Mesendoderm (in vitro differentiated cells): ENCODE measurements around the gene TNFAIP3.

Source experiments
- DNase-seq: peaks from one replicate; pipeline ENCODE4 v3.0.0; 2013
- H2AK5ac ChIP-seq: 2 replicates; pipeline ENCODE4 v1.6.1; 2013; ENCODE audit warnings: low read length, inconsistent platforms
- H2BK120ac ChIP-seq: 2 replicates; pipeline ENCODE4 v1.6.1; 2013; ENCODE audit warnings: low read depth, mild to moderate bottlenecking, low read length, moderate library complexity, mixed read lengths
- H2BK15ac ChIP-seq: replicated peaks from 2 replicates; pipeline ENCODE4 v1.6.1; 2013; ENCODE audit warnings: low read depth, mild to moderate bottlenecking, moderate library complexity
- H2BK5ac ChIP-seq: 2 replicates; pipeline ENCODE4 v1.6.1; 2013; ENCODE audit warnings: low read length, inconsistent platforms
- H3K18ac ChIP-seq: 2 replicates; pipeline ENCODE4 v1.6.1; 2013; ENCODE audit warnings: mild to moderate bottlenecking, low read length, mixed read lengths
- H3K23ac ChIP-seq: one replicate; pipeline ENCODE4 v1.6.1; 2013; ENCODE audit warnings: low read length
- H3K27ac ChIP-seq: 2 replicates; pipeline ENCODE4 v1.5.1; 2013; ENCODE audit warnings: low read depth, mild to moderate bottlenecking, inconsistent platforms, low read length, moderate library complexity
- H3K27me3 ChIP-seq: 2 replicates; pipeline ENCODE4 v1.6.1; 2013; ENCODE audit warnings: low read length, control low read depth, mild to moderate bottlenecking, inconsistent platforms; ENCODE audit not compliant: insufficient read depth, poor library complexity
- H3K36me3 ChIP-seq: 2 replicates; pipeline ENCODE4 v1.6.1; 2013; ENCODE audit warnings: low read length, inconsistent platforms; ENCODE audit not compliant: control insufficient read depth, insufficient read depth
- H3K4ac ChIP-seq: one replicate; pipeline ENCODE4 v1.6.1; 2013; ENCODE audit warnings: low read depth, mild to moderate bottlenecking, low read length, moderate library complexity
- H3K4me1 ChIP-seq: 2 replicates; pipeline ENCODE4 v1.6.1; 2013; ENCODE audit warnings: low read depth, low read length, inconsistent platforms; ENCODE audit not compliant: control insufficient read depth
- H3K4me2 ChIP-seq: 2 replicates; pipeline ENCODE4 v1.6.1; 2013; ENCODE audit warnings: low read length
- H3K4me3 ChIP-seq: 2 replicates; pipeline ENCODE4 v1.5.1; 2013; ENCODE audit warnings: mild to moderate bottlenecking, low read length
- H3K56ac ChIP-seq: one replicate; pipeline ENCODE4 v1.6.1; 2013; ENCODE audit warnings: low read length
- H3K79me1 ChIP-seq: 2 replicates; pipeline ENCODE4 v1.6.1; 2013; ENCODE audit warnings: low read length, inconsistent platforms
- H3K79me2 ChIP-seq: 2 replicates; pipeline ENCODE4 v1.6.1; 2013; ENCODE audit warnings: mild to moderate bottlenecking, low read length; ENCODE audit not compliant: control insufficient read depth, insufficient read depth
- H3K9ac ChIP-seq: 2 replicates; pipeline ENCODE4 v1.6.1; 2013; ENCODE audit warnings: low read length, inconsistent platforms
- H4K5ac ChIP-seq: one replicate; pipeline ENCODE4 v1.6.1; 2013; ENCODE audit warnings: low read length
- H4K8ac ChIP-seq: one replicate; pipeline ENCODE4 v1.6.1; 2013; ENCODE audit warnings: low read depth, mild to moderate bottlenecking, control low read depth, low read length, moderate library complexity
- WGBS: extraction: QIAGEN DNeasy Blood & Tissue Kit; methylation state at CpG from one replicate; pipeline ENCODE4 v1.1.7; 2013; ENCODE audit warnings: low lambda C conversion rate, missing lambda C conversion rate; ENCODE audit not compliant: insufficient coverage; ENCODE audit errors: extremely low coverage; 5-methylcytosine and 5-hydroxymethylcytosine counted together

The TNFAIP3 gene

GRCh38 chr6:137823826-137824555, 43.1 kb upstream of the TNFAIP3 start:
- WGBS, result no CpG with 5 or more reads among the region's 11 CpGs
- peak; percentile 95 for DNase-seq
- no peak overlapping the region for H3K27ac ChIP-seq

DNA sequence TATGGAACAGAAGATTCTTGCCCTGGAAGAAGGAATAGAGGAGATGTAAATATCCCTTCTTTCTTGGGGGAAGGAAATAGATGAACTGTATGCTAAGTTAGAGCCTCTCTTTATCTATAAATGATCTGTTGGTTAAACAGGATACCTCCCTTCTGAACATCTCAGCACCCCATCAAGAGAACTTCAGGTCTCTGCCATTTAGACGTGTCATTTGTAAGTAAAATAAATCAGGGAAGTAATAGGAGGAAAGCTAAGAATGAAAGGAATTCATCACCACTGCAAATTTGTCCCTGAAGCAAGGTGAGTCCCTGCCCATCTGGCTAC, 42.5 kb upstream of the TNFAIP3 start:
- Histone ChIP-seq H3K56ac (no peak overlapping the region), H3K9ac (no peak overlapping the region), H3K79me2 (no peaks in the 10 kb centered on the region), H3K23ac (no peak overlapping the region), H3K18ac (no peak overlapping the region), H2BK5ac (no peak overlapping the region), H3K4me3 (no peak overlapping the region), H3K27me3 (no peaks in the 10 kb centered on the region), H3K79me1 (no peaks in the 10 kb centered on the region), H3K4ac (no peak overlapping the region), H3K27ac (no peak overlapping the region), H4K5ac (no peak overlapping the region), H3K36me3 (no peaks in the 10 kb centered on the region), H2AK5ac (no peak overlapping the region), H3K4me2 (no peak overlapping the region), H4K8ac (no peak overlapping the region), H3K4me1 (peaks cover 6% of the 10 kb centered on the region), H2BK15ac (no peak overlapping the region), H2BK120ac (no peak overlapping the region)
- no CpG with 5 or more reads among the region's 1 CpG for WGBS
- DNase-seq, result no peak

More at GRCh38 chr6:137823826-137824555, 43.1 kb upstream of the TNFAIP3 start:
- Histone ChIP-seq H3K79me2 (no peaks in the 10 kb centered on the region), H3K36me3 (no peaks in the 10 kb centered on the region), H2AK5ac (no peak overlapping the region), H3K4me1 (peaks cover 6% of the 10 kb centered on the region), H4K5ac (no peak overlapping the region), H3K23ac (no peak overlapping the region), H3K4me2 (no peak overlapping the region), H3K4me3 (no peak overlapping the region), H3K18ac (no peak overlapping the region), H4K8ac (no peak overlapping the region), H3K4ac (no peak overlapping the region), H3K56ac (no peak overlapping the region), H3K9ac (no peak overlapping the region), H2BK5ac (no peak overlapping the region), H2BK15ac (no peak overlapping the region), H3K27me3 (no peaks in the 10 kb centered on the region), H3K79me1 (no peaks in the 10 kb centered on the region), H2BK120ac (no peak overlapping the region)

DNA sequence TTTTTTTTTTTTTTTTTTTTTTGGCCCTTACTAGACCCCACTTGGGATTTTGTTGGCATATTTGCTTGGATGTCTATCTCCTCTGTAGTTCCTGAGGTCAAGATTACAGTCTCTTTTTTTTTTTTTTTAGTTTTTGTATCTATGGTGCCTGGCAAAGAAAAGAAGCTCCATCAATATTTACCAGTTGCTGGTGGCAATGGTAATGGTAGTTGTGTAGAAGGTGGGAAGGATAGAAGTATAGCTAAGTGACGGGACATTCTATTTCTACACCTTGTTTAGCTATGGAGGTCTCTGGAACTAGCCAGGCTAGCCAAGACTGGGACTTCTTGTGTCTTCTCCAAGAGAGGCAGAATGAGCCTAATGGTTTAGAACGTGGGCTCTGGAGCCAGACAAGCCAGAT, 42.2 kb upstream of the TNFAIP3 start:
- H2BK15ac ChIP-seq, result no peak overlapping the region
- H3K27me3 ChIP-seq, result no peaks in the 10 kb centered on the region
- H4K8ac ChIP-seq, result no peak overlapping the region
- H4K5ac ChIP-seq, result no peak overlapping the region
- H3K4me3 ChIP-seq, result no peak overlapping the region
- no peak overlapping the region for H3K18ac ChIP-seq
- H3K27ac ChIP-seq, result no peak overlapping the region
- no peak overlapping the region for H3K4me2 ChIP-seq
- H3K4me1 ChIP-seq, result peaks cover 6% of the 10 kb centered on the region
- no peak overlapping the region for H2AK5ac ChIP-seq
- no peak overlapping the region for H3K4ac ChIP-seq
- H3K9ac ChIP-seq, result no peak overlapping the region
- no peaks in the 10 kb centered on the region for H3K36me3 ChIP-seq
- no CpG with 5 or more reads among the region's 2 CpGs for WGBS
- H2BK120ac ChIP-seq, result no peak overlapping the region
- DNase-seq, result no peak
- no peaks in the 10 kb centered on the region for H3K79me1 ChIP-seq
- H3K79me2 ChIP-seq, result no peaks in the 10 kb centered on the region
- no peak overlapping the region for H3K23ac ChIP-seq
- no peak overlapping the region for H3K56ac ChIP-seq
- no peak overlapping the region for H2BK5ac ChIP-seq

- H3K27me3 ChIP-seq, result no peaks in the 10 kb centered on the region
- H3K4ac ChIP-seq, result no peak overlapping the region
- H2AK5ac ChIP-seq, result no peak overlapping the region
- H3K23ac ChIP-seq, result no peak overlapping the region
- H3K4me1 ChIP-seq, result peaks cover 6% of the 10 kb centered on the region
- no peak overlapping the region for H3K18ac ChIP-seq
- no peak overlapping the region for H2BK120ac ChIP-seq
- H4K5ac ChIP-seq, result no peak overlapping the region
- no peak overlapping the region for H2BK15ac ChIP-seq
- no peak overlapping the region for H3K4me2 ChIP-seq
- H3K79me2 ChIP-seq, result no peaks in the 10 kb centered on the region
- H4K8ac ChIP-seq, result no peak overlapping the region
- no peak overlapping the region for H3K9ac ChIP-seq
- no peak overlapping the region for H3K27ac ChIP-seq
- no peaks in the 10 kb centered on the region for H3K79me1 ChIP-seq
- no peak for DNase-seq
- WGBS, result no CpG with 5 or more reads among the region's 5 CpGs
- H3K4me3 ChIP-seq, result no peak overlapping the region
- H3K56ac ChIP-seq, result no peak overlapping the region
- no peaks in the 10 kb centered on the region for H3K36me3 ChIP-seq
- no peak overlapping the region for H2BK5ac ChIP-seq
Observed at GRCh38 chr6:137827411-137827940, 39.6 kb upstream of the TNFAIP3 start.

DNA sequence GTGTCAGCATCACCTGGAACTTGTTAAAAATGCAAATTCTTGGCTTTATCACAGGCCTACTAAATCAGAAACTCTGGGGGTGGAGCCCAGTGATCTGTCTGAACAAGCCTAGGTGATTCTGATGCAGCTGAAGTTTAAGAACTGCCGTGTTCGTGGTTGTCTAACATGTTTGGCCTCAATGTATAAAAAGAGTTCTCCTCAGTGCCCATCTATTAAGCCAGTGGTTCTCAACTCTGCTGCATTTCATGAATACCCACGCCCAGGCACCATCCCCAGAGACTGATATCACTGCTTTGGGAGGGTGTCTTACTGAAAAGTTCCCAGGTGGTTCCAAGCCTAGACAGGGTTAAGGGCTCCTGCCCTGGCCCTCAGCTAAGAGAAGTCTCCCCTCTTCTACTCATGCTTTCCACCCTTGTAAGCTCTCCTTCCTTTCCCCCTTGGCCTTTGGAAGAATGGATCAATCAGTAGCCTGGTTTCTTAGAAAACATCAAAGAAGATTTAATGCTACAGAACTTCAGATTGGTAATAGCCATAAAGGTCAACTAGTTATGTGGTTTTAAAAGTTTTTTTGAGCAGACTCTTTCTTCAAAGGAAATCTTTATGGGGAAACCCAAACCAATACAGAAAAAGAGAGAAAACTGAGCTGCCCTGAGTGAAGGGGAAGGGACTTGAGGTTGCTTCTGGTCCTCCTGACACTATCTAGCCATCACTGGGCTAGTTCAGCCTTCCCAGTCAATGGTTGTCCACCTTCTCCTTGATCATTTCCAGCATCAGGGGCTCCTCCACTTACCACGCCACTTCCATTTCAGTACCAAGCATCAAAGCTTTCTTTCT, 38.9 kb upstream of the TNFAIP3 start:
- peaks cover 6% of the 10 kb centered on the region for H3K4me1 ChIP-seq
- H3K9ac ChIP-seq, result no peak overlapping the region
- H4K8ac ChIP-seq, result no peak overlapping the region
- no peaks in the 10 kb centered on the region for H3K79me1 ChIP-seq
- no peak overlapping the region for H4K5ac ChIP-seq
- WGBS, result no CpG with 5 or more reads among the region's 4 CpGs
- no peak overlapping the region for H3K4me2 ChIP-seq
- H3K27me3 ChIP-seq, result no peaks in the 10 kb centered on the region
- no peak overlapping the region for H3K18ac ChIP-seq
- no peak overlapping the region for H3K23ac ChIP-seq
- no peak overlapping the region for H3K56ac ChIP-seq
- H3K4ac ChIP-seq, result no peak overlapping the region
- H3K27ac ChIP-seq, result no peak overlapping the region
- DNase-seq, result no peak
- no peaks in the 10 kb centered on the region for H3K36me3 ChIP-seq
- H3K4me3 ChIP-seq, result no peak overlapping the region
- no peaks in the 10 kb centered on the region for H3K79me2 ChIP-seq
- H2BK120ac ChIP-seq, result no peak overlapping the region
- no peak overlapping the region for H2BK5ac ChIP-seq
- H2AK5ac ChIP-seq, result no peak overlapping the region
- H2BK15ac ChIP-seq, result no peak overlapping the region
